ENCODE measurements around the gene OBSCN.

GRCh38 chr1:228304225-228304624 lies 96.4 kb downstream of the OBSCN start:
- TF ChIP-seq, protein P1, sequence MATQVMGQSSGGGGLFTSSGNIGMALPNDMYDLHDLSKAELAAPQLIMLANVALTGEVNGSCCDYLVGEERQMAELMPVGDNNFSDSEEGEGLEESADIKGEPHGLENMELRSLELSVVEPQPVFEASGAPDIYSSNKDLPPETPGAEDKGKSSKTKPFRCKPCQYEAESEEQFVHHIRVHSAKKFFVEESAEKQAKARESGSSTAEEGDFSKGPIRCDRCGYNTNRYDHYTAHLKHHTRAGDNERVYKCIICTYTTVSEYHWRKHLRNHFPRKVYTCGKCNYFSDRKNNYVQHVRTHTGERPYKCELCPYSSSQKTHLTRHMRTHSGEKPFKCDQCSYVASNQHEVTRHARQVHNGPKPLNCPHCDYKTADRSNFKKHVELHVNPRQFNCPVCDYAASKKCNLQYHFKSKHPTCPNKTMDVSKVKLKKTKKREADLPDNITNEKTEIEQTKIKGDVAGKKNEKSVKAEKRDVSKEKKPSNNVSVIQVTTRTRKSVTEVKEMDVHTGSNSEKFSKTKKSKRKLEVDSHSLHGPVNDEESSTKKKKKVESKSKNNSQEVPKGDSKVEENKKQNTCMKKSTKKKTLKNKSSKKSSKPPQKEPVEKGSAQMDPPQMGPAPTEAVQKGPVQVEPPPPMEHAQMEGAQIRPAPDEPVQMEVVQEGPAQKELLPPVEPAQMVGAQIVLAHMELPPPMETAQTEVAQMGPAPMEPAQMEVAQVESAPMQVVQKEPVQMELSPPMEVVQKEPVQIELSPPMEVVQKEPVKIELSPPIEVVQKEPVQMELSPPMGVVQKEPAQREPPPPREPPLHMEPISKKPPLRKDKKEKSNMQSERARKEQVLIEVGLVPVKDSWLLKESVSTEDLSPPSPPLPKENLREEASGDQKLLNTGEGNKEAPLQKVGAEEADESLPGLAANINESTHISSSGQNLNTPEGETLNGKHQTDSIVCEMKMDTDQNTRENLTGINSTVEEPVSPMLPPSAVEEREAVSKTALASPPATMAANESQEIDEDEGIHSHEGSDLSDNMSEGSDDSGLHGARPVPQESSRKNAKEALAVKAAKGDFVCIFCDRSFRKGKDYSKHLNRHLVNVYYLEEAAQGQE (IDR thresholded peaks at IDR 0.05): no peak
- TF ChIP-seq CTCF (IDR thresholded peaks at IDR 0.05; ENCODE audit: low read depth, low read length, missing input control): no peak
- TF ChIP-seq YY1 (IDR thresholded peaks at IDR 0.05): no peak
- TF ChIP-seq MAX (IDR thresholded peaks at IDR 0.05): no peak
- no peak for TF ChIP-seq SP1 (IDR thresholded peaks at IDR 0.05)
- TF ChIP-seq GABPA (IDR thresholded peaks at IDR 0.05 in 1 of 2, conservative IDR thresholded peaks at IDR 0.05 in 1 of 2): no peak
- TF ChIP-seq JUND (IDR thresholded peaks at IDR 0.05): no peak
